ENCODE results near the gene USP2. TPM values are rescaled to one million over a fixed set of nuclear protein-coding genes. Genes with fewer than 3 reads are reported as not detected.

Gene USP2
- polyA plus RNA-seq, 4 donors = 6.8 to 13.6 (median 11.1) TPM

DNA sequence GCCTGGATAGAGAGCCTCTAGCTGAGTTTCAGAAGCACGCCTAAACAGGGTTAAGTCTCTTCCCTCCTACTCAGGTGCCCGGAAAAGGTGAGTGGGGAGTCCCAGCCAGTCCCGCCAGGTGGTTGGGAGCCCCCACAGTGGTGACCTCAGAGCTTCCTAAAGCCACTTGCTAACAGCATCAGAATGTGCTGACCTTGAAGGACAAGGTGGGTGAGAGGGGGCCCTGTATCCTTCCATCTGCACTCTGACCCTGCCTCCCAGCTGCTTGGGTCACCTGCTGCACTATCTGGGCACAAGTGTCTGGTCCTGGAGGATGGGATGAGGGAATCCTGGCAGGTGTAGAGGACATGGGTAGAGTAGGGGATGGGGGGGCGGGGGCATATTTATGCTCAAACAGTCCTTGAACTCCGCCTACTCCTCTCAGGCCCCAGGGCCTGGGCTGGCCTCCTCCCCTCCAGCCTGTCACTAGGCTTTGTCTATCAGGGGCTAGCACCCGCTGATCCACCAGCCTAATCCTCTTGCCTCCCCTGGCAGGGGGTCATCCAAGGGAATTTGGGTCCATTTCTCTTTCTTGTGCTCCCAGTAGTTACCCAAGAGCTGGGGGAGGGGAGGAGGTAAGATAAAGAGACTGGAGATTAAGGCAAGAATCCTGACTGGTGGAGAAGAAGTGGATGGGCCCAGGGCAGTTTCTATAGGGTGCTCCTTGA, 3.4 kb downstream of the USP2 start:
- DNase-seq (ENCODE audit: low read depth in 4 of 4, low spot score in 3 of 4) = no peak

GRCh38 chr11:119377112-119377901, 4.2 kb downstream of the USP2 start:
- no peak for DNase-seq (ENCODE audit: low read depth in 4 of 4, low spot score in 3 of 4)

DNA sequence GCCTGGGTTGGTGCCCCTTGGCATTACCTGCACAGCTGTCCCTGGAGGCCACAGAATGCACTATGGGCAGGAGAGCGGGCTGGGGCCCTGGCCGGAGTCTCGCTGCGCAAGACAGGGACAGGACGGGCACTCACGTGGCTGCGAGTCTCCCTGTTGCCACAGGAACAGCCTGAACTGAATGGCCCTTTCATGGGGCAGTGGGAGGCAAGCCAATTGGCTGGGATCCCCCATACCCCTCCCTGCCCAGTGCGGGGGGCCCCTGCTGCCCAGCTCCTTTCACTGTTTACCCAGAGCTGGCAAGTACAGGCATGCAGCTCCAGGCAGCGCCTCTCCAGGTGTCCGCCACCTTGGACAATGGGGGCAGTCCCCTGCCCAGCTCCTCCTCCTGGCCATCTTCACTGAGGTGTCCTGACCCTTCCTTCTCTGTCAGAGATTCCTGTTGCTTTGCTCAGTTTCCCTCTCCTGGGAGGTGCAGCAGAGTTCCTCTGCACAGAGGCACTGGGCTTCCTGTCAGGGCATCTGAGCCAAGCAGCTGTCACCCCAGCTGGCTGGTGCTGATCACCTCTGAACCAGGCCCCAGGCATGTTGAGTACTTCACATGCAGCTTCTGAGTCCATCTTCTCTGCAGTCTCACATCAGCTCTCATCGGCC, 5.2 kb downstream of the USP2 start:
- no peak for DNase-seq (ENCODE audit: low read depth in 4 of 4, low spot score in 3 of 4)

DNA sequence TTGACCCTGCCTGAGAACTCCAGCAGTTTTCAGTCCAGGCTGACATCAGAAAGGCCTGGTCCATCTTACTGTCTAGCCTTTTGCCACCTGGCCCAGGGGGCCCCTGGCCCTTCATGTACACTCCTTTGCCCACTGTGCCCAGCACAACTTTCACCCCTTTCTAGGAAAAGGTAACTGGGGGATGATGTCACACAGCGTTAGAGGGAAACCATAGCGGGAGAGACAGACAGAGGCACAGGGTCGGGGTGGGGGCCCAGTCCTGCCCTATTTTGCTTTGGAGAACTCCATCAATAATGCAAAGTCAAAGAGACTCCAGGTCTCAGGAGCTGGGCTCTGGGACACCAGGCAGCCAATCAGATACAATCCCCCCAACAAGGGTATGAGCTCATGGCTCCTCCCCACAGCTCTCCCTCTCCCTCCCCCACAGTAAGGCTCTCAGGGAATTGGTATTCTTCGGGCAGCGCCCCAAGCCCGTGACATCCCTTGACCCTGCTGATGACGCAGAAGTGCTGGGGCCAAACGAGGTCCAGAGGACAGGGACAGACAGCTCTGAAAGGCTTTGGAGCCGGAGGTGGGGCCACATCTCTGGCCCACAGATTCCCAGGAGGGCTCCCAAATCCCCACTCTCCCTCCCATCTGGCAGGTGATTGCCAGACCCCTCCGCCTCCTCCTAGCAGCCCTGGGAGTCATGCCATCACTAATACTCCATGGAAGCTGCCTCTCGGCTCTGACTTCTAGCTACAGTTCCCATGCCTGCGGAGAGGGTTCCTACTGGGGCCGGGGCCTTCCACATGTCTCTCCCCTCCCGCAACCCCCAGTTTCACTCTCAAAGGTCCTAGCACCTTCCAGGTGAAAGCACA, 5.9 kb downstream of the USP2 start:
- DNase-seq (ENCODE audit: low read depth in 4 of 4, low spot score in 3 of 4) = no peak

GRCh38 chr11:119374632-119375336, 6.7 kb downstream of the USP2 start:
- DNase-seq (ENCODE audit: low read depth in 4 of 4, low spot score in 3 of 4) = no peak

- peak in 1 of 4 donors; percentile 68 for DNase-seq (ENCODE audit: low read depth in 4 of 4, low spot score in 3 of 4)
Measured at GRCh38 chr11:119373921-119374631, 7.4 kb downstream of the USP2 start.

DNA sequence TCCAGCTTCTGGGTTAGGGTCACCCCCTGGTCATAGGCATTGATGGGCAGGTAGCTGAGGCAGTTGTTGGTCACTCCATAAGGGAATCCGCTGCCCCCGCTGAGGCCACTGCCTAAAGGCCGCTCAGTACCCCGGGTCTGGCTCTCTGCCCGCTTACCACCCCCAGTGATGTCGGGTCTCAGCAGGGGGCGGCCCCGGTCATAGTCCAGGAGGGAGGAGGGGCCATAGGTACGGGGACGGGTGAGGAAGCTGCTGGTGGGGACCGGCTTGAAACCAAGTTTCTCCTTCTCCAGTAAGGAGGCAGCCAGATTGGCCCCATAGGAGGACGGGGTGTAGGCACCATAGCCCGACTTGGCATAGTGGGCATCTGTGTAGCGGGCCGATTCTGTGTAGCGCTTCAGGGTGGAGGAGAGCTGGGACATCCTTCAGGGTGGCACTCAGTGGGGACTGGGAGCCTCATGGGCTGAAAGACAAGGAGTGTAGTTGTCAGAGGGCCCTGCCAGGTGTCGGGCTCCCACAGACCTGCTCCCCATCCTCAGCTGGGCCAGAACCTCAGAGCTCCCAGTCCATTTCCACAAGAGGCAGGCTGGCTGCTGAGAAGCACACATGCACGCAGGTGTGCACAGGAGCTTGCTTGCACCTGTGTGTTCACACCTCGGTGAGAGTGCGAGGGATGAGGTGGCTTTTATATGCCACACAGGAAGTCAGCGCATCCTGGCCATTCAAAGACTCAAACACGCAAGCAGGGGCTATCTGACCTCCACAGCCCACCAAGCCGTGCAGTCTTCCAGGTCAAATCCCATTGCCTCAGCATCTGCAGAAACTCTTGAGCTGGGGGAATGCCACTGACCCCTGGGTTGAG, 8.2 kb downstream of the USP2 start:
- no peak for DNase-seq (ENCODE audit: low read depth in 4 of 4, low spot score in 3 of 4)

- DNase-seq (ENCODE audit: low read depth in 4 of 4, low spot score in 3 of 4) = no peak
Measured at GRCh38 chr11:119372260-119373058, 9.0 kb downstream of the USP2 start.

DNA sequence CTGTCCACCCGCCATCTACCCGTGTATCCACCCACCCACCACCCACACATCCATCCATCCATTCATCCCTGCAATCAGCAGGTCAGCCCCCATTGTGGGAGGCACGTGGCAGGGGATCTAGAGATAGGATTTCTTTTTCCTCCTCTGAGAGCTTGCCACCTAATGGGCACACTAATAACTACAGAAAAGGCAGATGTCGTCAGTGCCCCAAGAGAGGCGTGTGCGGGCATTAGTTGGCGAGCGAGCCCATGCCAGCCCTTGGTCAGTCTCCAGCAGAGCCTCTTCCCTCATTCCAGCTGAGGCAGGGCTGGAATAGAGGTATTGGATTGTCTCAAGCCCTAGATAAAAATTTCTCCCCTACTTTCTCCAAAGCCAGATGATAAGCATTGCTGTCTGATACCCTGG, 9.7 kb downstream of the USP2 start:
- no peak for DNase-seq (ENCODE audit: low read depth in 4 of 4, low spot score in 3 of 4)

DNA sequence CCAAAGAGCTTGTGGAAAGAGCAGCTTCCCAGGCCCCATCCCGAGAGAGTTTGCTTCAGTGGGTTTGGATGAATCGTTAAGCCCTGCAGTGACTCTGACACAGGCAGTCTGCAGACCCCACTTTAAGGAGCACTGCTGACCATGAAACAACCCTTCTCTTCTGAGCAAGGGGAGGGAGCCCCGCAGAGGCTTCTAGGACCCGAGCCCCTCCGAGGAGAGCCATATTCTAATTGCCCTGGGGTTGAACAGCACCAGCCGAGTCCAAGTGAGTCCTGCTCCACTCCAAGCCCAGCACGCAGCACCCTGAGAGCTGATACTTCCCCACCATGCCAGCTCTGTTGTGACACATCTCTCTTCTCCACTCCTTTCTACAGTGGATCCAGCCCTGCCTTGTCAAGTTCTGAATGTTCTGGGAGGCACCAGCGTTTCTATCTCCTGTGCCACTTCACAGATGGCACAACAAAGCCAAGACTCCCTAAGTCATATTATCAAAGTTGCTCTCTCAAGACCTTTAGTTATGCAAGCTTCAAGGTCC, 10.4 kb downstream of the USP2 start:
- DNase-seq (ENCODE audit: low read depth in 4 of 4, low spot score in 3 of 4) = no peak

- no peak for DNase-seq (ENCODE audit: low read depth in 4 of 4, low spot score in 3 of 4)
Measured at GRCh38 chr11:119370486-119371046, 10.9 kb downstream of the USP2 start.

DNA sequence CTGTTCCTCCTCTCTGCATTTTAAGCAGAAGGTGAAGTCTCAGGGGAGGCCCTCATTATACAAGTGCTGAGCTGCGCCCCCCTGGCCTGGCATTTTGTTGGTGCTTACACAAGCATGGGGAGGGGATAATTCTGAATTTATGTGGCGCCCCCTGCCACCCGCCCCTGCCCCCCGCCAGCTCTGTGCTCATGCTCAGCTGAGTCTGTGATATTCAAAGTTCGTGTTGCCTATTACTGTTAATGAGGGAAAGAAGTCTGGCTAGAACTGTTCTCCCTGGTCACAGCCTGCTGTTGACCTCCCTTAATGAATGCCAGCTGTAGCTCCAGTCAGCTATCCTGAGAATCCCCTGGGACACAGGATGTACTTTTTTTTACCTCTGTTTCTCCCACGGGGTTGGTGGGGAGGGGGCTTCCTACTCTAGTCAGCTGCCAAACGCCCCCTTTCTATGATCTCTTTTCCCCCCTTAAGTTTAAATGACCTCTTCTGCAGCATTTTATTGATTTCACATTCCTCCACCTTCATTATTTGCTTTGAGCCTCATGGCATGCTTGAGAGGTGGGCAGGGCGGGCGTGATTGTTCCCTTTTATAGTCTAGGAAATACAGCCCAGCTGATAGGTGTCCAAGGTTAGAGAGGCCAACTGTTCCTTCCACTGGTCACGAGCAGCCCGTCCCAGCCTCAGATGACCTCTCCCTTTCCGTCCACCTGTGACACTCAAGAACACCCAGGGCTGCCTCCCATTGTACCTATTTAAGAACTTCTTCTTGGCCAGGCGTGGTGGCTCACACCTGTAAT, 12.2 kb downstream of the USP2 start:
- DNase-seq (ENCODE audit: low read depth in 4 of 4, low spot score in 3 of 4) = no peak

GRCh38 chr11:119368121-119369034, 13.1 kb downstream of the USP2 start:
- no peak for DNase-seq (ENCODE audit: low read depth in 4 of 4, low spot score in 3 of 4)

- peak in 1 of 4 donors; percentile 54 for DNase-seq (ENCODE audit: low read depth in 4 of 4, low spot score in 3 of 4)
Measured at GRCh38 chr11:119367661-119368120, 13.8 kb downstream of the USP2 start.

Data from right renal pelvis (tissue), 4 donors.